Ishikawa (cell line): ENCODE data around the gene CCDC50.

Experiments used
- CEBPB ChIP-seq: IDR thresholded peaks from 2 replicates; pipeline ENCODE4 v1.6.1; 2012
- CREB1 ChIP-seq: IDR thresholded peaks from 2 replicates; pipeline ENCODE4 v1.6.1; 2012; ENCODE audit warnings: low read depth
- EGR1 ChIP-seq: IDR thresholded peaks from 2 replicates; pipeline ENCODE4 v1.6.1; 2012
- EP300 ChIP-seq: IDR thresholded peaks from 2 replicates; pipeline ENCODE4 v1.6.1; 2012; ENCODE audit warnings: borderline replicate concordance
- FOXM1 ChIP-seq: IDR thresholded peaks from 2 replicates; pipeline ENCODE4 v1.6.1; 2012; ENCODE audit warnings: low read depth, borderline replicate concordance
- NFIC ChIP-seq: IDR thresholded peaks from 2 replicates; pipeline ENCODE4 v1.6.1; 2012
- RAD21 ChIP-seq: IDR thresholded peaks from 2 replicates; pipeline ENCODE4 v1.6.1; 2012; ENCODE audit warnings: low read depth
- TAF1 ChIP-seq: IDR thresholded peaks from 2 replicates; pipeline ENCODE4 v1.6.1; 2012; ENCODE audit warnings: low read depth, mild to moderate bottlenecking
- TCF12 ChIP-seq: IDR thresholded peaks from 2 replicates; pipeline ENCODE4 v1.6.1; 2012; ENCODE audit warnings: low read depth
- TEAD4 ChIP-seq: IDR thresholded peaks from 2 replicates; pipeline ENCODE4 v1.6.1; 2012
- YY1 ChIP-seq: IDR thresholded peaks from 2 replicates; pipeline ENCODE4 v1.6.1; 2012; ENCODE audit warnings: low read depth
- ZBTB7A ChIP-seq: IDR thresholded peaks from 2 replicates; pipeline ENCODE4 v1.6.1; 2012; ENCODE audit warnings: low read depth
- TF ChIP-seq, protein P1 (sequence below): IDR thresholded peaks from 2 replicates; pipeline ENCODE4 v1.6.1; 2012; ENCODE audit warnings: low read depth, mild to moderate bottlenecking
- TF ChIP-seq, protein P2 (sequence below): IDR thresholded peaks from 2 replicates; pipeline ENCODE4 v1.6.1; 2012
- TF ChIP-seq, protein P3 (sequence below): IDR thresholded peaks from 2 replicates; pipeline ENCODE4 v1.6.1; 2012

Gene CCDC50

DNA sequence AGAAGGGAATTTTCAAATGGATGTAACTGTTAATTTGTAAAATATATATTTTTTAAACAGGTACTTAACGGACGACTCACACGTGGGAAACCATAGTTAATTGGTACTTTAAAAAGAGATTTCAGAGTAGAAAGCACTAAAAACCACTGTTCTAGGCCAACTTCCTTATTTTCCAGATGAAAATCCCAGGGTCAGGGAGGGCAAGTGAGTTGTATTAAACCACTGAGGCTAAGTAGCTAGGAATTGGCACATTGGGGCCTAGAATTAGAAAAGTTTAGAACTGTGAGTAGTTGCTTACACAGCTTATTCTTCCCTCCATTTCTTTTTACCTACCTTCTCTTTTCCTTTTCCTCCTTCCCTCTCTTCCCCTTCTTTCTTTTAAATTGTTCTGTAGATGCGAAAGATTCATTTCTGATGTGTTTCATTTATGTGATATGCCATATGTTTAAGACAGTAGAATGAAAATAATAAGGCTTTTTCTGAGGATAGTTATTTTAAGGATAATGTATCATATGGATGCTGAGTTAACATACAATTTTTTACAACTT is 5.2 kb downstream of the CCDC50 start:
- TF ChIP-seq TAF1, result no peak

DNA sequence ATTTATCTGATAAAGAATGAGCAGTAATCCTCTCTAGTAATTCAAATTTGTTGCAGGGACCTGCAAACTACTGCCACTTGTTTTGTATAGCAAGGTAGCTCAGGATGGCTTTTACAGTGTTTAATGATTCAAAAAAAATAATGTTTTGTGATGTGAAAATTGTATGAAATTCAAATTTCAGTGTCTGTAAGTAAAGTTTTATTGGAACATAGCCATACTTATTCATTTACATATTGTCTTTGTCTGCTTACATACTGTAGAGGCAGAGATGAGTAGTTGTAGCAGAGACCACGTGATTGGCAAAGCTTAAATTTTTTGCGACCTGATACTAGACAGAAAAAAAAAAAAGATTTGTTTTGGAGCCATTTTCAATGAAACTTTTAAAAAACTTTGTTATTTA is 7.6 kb downstream of the CCDC50 start:
- no peak for TF ChIP-seq FOXM1
- no peak for TF ChIP-seq EGR1
- no peak for TF ChIP-seq TEAD4
- TF ChIP-seq YY1, result no peak
- TF ChIP-seq EP300, result no peak
- no peak for TF ChIP-seq RAD21
- TF ChIP-seq TAF1, result no peak
- no peak for TF ChIP-seq ZBTB7A
- TF ChIP-seq TCF12, result no peak
- TF ChIP-seq, protein P1, sequence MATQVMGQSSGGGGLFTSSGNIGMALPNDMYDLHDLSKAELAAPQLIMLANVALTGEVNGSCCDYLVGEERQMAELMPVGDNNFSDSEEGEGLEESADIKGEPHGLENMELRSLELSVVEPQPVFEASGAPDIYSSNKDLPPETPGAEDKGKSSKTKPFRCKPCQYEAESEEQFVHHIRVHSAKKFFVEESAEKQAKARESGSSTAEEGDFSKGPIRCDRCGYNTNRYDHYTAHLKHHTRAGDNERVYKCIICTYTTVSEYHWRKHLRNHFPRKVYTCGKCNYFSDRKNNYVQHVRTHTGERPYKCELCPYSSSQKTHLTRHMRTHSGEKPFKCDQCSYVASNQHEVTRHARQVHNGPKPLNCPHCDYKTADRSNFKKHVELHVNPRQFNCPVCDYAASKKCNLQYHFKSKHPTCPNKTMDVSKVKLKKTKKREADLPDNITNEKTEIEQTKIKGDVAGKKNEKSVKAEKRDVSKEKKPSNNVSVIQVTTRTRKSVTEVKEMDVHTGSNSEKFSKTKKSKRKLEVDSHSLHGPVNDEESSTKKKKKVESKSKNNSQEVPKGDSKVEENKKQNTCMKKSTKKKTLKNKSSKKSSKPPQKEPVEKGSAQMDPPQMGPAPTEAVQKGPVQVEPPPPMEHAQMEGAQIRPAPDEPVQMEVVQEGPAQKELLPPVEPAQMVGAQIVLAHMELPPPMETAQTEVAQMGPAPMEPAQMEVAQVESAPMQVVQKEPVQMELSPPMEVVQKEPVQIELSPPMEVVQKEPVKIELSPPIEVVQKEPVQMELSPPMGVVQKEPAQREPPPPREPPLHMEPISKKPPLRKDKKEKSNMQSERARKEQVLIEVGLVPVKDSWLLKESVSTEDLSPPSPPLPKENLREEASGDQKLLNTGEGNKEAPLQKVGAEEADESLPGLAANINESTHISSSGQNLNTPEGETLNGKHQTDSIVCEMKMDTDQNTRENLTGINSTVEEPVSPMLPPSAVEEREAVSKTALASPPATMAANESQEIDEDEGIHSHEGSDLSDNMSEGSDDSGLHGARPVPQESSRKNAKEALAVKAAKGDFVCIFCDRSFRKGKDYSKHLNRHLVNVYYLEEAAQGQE, result no peak
- TF ChIP-seq, protein P2, sequence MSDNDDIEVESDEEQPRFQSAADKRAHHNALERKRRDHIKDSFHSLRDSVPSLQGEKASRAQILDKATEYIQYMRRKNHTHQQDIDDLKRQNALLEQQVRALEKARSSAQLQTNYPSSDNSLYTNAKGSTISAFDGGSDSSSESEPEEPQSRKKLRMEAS, result no peak
- no peak for TF ChIP-seq CREB1
- TF ChIP-seq, protein P3, sequence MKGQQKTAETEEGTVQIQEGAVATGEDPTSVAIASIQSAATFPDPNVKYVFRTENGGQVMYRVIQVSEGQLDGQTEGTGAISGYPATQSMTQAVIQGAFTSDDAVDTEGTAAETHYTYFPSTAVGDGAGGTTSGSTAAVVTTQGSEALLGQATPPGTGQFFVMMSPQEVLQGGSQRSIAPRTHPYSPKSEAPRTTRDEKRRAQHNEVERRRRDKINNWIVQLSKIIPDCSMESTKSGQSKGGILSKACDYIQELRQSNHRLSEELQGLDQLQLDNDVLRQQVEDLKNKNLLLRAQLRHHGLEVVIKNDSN, result no peak

DNA sequence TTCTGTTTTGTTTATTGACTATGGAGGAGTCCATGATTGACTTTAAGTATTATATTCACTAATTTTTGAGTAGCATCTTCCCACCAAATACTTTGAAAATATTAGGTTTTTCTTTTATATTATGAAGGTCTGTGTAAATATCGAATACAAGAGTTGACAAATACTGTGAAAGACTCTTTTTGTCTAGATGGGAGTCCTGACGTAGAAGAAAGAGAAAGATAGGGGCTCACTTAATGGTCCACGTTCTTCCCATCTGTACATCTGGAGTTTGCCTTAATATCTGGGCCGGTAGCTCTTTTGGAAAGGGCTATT is 8.9 kb downstream of the CCDC50 start:
- no peak for TF ChIP-seq NFIC
- TF ChIP-seq FOXM1, result no peak
- TF ChIP-seq YY1, result no peak
- TF ChIP-seq, protein P1, result no peak
- TF ChIP-seq RAD21, result no peak
- no peak for TF ChIP-seq CEBPB
- TF ChIP-seq, protein P3, result no peak

DNA sequence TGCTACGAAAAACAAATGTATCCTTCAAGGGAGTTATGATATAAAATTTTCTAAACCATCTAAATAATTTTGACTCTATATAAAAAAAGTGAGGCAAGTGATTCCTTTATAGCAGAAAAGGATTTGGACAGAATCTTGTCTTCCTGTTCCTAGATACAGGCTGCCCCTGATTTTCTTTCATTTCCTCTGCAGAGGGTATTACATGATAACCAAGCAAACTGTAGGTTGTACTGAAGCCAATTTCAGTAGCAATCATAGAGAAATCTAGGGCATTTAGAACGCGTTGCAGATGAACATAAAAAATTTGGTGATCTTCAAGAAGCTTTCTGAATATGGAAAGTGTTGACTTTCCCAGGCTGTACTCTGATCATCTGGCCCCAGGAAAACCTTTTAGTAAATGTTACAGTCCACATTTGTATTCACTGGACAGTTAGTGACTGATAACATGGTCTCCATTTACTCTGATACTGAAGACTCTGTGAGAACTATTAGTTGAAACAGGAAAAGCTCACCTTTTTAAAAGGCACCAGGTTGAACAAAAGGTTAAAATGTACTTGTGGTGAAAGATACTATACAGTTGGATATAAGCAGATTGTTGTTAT is 10.2 kb downstream of the CCDC50 start:
- TF ChIP-seq TCF12 (no peak), FOXM1 (no peak), EGR1 (no peak), TEAD4 (no peak), ZBTB7A (no peak), RAD21 (no peak), YY1 (no peak), TAF1 (no peak)
- TF ChIP-seq, protein P2, result no peak

DNA sequence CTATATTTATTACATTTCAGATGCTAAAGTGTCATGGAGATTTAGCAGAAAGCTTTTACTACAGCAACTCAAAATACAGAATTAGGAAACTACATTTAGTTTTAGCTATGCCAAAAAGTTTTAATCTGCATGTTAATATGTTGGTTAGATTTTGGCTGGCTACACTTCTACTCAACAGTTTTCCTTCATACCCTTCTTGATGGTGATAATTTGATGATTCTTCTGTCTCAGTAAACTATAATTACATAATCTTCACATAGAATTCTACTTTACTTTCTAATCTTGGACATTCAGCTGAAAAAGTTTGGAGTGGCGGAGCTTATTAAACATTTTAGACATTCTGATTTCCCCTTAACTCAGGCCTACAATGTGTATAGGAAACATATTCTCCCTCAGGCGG is 11.2 kb downstream of the CCDC50 start:
- TF ChIP-seq RAD21, result no peak
- TF ChIP-seq FOXM1, result no peak
- no peak for TF ChIP-seq TCF12
- TF ChIP-seq, protein P3, result no peak
- no peak for TF ChIP-seq CEBPB
- no peak for TF ChIP-seq EP300
- no peak for TF ChIP-seq TEAD4
- TF ChIP-seq YY1, result no peak
- TF ChIP-seq, protein P1, result no peak
